HG02852 (cell line): ENCODE measurements around the gene ADNP.

Experiments
- ATAC-seq: cut with Tn5 transposase; IDR thresholded peaks from one replicate; pipeline ENCODE4 v1.9.1; 2021; ENCODE audit warnings: mild to moderate bottlenecking, moderate library complexity; ENCODE audit not compliant: unreplicated experiment

The ADNP gene

GRCh38 chr20:50852085-50852484 lies 79.2 kb downstream of the ADNP start:
- no peak for ATAC-seq

DNA sequence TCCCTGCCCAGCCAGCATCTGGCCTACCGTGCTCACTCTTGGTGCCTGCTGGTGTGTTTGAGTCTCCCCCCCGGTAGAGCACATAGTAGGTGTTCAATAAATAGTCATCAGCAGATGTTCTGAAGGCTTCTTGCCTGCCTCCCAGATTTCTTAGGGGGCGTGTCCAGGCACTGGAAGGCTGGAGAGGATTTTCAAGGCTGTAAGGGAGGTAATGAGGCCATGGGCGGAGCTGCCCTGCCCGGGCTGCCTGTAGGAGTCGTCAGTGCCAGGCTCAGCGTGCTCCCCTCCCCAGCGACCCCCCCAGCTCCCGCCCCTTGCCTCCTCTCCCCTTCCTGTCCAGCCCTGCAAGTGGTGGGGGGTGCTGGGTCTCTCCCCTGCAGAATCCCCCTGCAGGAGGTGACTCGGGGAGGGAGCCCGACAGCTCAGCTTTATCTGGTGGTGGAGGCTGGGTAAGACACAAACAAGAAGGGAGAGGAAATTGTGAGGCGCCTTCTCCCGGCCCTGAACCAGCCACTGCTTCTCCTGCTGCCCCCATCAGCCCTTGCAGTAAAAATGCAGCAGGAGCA lies 80.4 kb downstream of the ADNP start:
- ATAC-seq, result no peak

- peak; percentile 43 for ATAC-seq
These were observed 82.2 kb downstream of the ADNP start for GRCh38 chr20:50848846-50849673.

DNA sequence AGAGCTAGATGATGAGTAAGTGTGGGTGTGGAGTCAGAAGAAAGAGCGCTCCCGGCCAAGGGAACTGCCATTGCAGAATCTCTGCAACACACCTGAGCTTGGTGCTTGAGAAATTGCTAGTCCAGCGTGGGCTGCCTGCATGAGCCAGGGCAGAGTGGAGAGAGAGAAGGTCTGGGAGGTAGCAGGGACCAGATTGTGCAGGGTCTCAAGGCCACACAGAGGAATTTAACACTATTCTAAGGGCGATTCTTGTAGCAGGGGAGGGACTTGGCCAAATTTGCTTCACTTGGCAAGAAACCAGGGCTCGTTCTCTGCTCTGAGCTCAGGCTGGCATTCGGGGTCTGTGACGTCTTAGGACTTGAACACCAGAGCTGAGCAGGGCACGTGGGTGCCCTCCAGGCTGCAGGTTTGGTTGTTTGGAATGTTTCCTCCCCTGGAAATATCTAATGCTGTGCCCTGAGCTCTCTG lies 82.9 kb downstream of the ADNP start:
- no peak for ATAC-seq

DNA sequence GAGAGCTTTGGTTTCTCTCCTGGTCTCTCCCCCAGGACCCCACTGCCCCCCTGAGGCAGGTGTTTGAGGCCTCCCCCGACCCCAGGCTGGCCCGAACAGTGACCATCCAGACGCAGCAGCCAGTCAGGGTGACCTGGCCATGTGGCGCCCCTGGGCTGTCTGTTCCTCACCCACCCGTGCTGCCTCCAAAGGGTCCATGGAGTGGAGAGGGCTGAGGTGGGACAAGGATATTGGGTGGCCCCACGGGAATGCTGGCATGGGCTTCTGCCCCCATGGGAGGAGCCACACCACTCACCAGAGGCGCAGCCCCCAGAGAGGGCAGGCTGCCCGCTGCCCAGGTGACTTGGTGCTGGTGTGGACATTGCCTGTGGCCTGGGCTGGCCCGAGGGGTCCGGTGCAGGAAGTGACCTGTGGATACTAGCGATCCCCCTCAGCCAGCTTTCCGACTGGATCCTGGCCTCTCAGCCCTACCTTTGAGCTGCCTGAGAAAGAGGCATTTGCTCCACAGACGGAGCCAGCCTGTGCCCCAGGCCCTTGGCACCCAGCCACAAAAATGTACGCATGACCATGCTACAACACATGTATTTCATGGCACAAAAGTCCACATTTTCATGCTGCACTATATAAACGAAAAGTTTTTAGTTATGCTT lies 85.5 kb downstream of the ADNP start:
- ATAC-seq, result no peak

GRCh38 chr20:50844430-50845100 lies 86.7 kb downstream of the ADNP start:
- peak; percentile 96 for ATAC-seq

DNA sequence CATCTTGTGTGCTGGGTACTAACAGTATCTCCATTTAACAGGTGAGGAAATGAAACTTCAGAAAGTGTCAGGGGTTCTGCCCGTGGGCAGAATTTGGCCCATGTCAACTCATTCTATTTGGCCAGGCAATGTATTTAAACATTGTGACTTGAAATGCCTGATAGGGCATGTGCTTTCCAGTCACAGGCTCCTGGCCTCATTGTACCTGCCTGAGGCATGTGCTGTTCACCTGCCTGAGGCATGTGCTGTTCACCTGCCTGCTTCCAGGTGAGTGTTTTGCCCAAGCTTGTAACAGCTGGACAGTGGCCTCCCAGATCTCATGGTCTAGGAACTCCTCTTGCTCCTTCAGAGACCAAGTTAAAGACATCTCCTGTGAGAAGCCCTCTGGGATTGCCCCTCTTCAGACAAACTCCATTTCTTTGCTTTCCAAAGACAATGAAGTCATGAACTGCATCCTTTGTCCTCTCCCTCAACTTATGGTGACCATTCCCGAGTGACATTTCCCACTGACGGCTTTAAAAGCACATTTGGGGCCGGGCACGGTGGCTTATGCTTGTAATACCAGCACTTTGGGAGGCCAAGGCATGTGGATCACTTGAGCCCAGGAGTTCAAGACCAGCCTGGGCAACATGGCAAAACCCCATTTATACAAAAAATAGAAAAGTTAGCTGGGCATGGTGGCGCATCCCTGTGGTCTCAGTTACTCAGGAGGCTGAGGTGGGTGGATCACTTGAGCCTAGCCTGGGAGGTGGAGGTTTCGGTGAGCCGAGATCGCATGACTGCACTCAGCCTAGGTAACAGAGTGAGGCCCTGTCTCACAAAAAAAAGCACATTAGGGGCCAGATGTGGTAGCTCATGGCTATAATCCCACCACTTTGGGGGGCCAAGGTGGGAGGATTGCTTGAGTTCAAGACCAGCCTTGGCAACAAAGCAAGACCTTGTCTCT lies 87.6 kb downstream of the ADNP start:
- no peak for ATAC-seq

DNA sequence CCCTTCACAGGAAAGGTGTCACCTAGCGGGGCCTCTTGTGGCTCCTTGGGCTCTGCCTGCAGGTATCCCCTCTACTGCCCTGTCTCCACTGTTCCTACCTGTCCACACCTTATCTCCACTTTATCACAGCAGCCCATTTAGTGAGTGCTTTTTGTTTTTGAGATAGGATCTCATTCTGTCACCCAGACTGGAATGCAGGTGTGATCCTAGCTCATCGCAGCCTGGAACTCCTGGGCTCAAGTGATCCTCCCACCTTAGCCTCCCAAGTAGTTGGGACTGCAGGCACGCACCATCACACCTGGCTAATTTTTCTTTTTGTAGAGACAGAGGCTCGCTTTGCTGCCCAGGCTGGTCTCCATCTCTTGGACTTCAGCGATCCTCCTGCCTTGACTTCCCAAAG lies 88.4 kb downstream of the ADNP start:
- ATAC-seq, result no peak
